ENCODE data around the gene MUC20. TPM values are rescaled to one million over a fixed set of nuclear protein-coding genes. Genes with fewer than 3 reads are reported as not detected.
A peak's percentile ranks its signal among the peaks of the same experiment; 100 is the strongest.
"Not testable (repeated sequence)": the region's sequence is repeated elsewhere in the genome, so short reads cannot be mapped to it uniquely, and the experiment has no call there.

Gene MUC20
- total and polyA plus RNA-seq, 7 experiments from 2014 or later, result 0.66 to 17.8 (median 12.2) TPM

DNA sequence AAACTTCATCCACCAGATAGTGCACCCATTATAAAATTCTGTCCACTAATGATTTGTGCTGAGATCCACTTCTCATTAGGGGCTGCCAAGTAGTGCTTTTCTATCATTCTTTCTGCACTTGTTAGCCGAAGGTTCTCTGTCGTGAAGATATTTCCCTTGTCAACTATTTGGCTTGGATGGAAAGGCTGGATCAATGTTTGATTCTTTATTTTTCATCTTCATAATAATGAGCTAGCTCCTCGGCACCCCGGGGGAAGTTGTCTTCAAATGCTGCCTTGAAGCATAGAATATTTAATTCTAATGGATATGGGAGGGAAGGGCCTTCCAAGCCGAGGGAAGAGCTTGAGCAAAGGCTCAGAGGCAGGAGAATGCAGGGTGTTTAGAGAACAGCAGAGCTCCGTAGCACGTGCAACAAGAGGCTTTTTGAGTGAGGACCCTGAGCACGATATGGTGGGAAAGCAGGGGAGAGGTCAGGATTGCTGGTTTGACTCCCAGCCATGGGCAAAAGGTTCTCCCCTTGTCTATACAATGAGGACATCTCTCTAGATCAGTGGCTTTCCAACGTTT, 16.3 kb upstream of the MUC20 start:
- no peaks in the 10 kb centered on the region for H3K27me3 Mint-ChIP-seq
- Histone ChIP-seq H3K4me1 (ENCODE audit: control insufficient read depth in 2 of 2, insufficient read depth in 2 of 2, low read length in 2 of 2) (no peaks in the 10 kb centered on the region), H3K4me3 (ENCODE audit: low read length) (no peak overlapping the region), H3K27ac (ENCODE audit: low read depth, low read length) (no peak overlapping the region), H3K9me3 (ENCODE audit: control insufficient read depth in 2 of 3, low read length in 3 of 3) (no peaks in the 10 kb centered on the region), H3K36me3 (ENCODE audit: control insufficient read depth in 2 of 3, insufficient read depth in 3 of 3, low read length in 3 of 3) (peaks cover 0 to 3% (median 0%) of the 10 kb centered on the region in 3 experiments), H3K27me3 (ENCODE audit: control insufficient read depth in 2 of 2, insufficient read depth in 2 of 2, low read length in 2 of 2) (no peaks in the 10 kb centered on the region)
- peaks cover 0 to 3% (median 0%) of the 10 kb centered on the region in 7 donors for H3K4me1 Mint-ChIP-seq
- ChIA-PET POLR2A (no interaction called here), CTCF (no interaction called here)
- H3K27ac Mint-ChIP-seq, result no peak overlapping the region
- no peak for ATAC-seq
- H3K4me3 Mint-ChIP-seq, result no peak overlapping the region
- H3K36me3 Mint-ChIP-seq, result peaks cover 10 to 14% (median 13%) of the 10 kb centered on the region in 5 donors
- intact Hi-C loops (cut with micrococcal nuclease), result no loop called here
- no peak for DNase-seq
- H3K9me3 Mint-ChIP-seq, result no peaks in the 10 kb centered on the region

DNA sequence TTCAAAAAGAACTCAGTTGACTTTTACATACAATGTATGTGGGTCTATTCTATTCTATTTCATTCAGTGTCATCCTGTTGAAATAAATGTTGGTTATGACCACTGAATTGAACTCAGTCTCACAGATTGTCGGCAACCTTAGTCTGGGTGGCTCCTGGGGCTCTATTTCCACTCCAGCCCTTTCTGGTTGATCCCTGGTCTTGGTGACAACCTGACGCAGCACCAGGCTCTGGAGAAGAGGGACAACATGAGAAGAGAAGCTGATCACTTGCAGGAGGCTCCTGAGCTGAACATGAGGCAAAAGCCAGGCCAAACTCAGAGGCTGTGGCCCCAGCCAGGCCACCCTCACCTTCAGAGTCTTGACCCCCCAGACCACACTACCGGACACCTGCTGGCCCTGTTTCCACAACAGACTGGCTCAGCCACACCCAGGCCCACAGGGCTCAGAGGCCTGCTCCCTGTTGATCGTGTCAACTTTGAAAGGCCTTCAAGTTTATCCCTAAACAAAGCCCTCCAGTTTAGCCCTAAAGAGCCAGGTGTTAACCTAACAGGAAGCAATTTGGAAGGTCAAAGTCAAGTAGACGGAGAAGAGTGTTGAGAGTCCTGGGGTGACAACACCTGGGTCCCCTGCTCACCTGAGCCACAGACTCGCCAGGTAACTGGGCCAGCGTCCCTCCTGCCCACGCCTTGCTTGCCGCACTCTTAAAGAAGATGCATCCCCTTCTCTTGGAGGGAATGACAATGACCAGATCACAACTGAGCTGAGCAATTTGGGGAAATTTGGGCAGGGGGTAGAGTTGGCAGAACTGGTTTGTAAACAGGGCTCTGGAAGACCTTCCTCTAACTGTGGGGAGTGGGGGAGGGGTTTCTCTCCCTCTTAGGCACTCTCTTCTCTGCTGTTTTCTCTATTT, 15.4 kb upstream of the MUC20 start:
- POLR2A ChIA-PET, result no interaction called here
- intact Hi-C loops (cut with micrococcal nuclease), result no loop called here
- no peak for DNase-seq

DNA sequence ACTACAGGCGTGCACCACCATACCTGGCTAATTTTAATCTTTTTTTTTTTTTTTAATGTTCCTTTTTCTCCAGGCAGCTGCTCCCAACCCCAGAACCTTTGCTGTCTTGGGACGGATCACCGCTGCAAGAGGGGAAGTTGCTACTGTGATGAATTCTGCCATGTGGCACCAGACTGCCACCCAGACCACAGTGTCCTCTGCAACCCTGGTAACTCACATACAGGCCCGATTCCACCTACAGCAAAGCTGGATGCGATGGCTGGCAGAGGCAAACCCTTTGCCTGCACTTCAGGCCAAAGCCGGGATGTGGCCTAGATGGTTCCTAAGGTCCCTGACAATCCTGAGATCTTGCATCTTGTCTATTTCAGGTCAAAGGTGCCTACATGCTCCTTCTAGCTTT, 12.7 kb upstream of the MUC20 start:
- CTCF ChIA-PET, result interaction anchor here (0.6 kb wide), 1 partner anchor 501 kb away, joined by 4 read pairs; no protein-coding TSS in a partner anchor
- Histone ChIP-seq H3K27ac (ENCODE audit: low read depth, low read length) (no peak overlapping the region), H3K4me1 (ENCODE audit: control insufficient read depth in 2 of 2, insufficient read depth in 2 of 2, low read length in 2 of 2) (no peaks in the 10 kb centered on the region), H3K9me3 (ENCODE audit: control insufficient read depth in 2 of 3, low read length in 3 of 3) (no peaks in the 10 kb centered on the region), H3K4me3 (ENCODE audit: low read length) (no peak overlapping the region), H3K27me3 (ENCODE audit: control insufficient read depth in 2 of 2, insufficient read depth in 2 of 2, low read length in 2 of 2) (no peaks in the 10 kb centered on the region), H3K36me3 (ENCODE audit: control insufficient read depth in 2 of 3, insufficient read depth in 3 of 3, low read length in 3 of 3) (peaks cover 0 to 12% (median 4%) of the 10 kb centered on the region in 3 experiments)
- H3K27me3 Mint-ChIP-seq, result no peaks in the 10 kb centered on the region
- no peak for DNase-seq
- H3K27ac Mint-ChIP-seq, result no peak overlapping the region
- ATAC-seq, result no peak
- no peaks in the 10 kb centered on the region for H3K9me3 Mint-ChIP-seq
- H3K36me3 Mint-ChIP-seq, result peaks cover 20 to 44% (median 41%) of the 10 kb centered on the region in 5 donors
- peaks cover 0 to 7% (median 0%) of the 10 kb centered on the region in 7 donors for H3K4me1 Mint-ChIP-seq
- H3K4me3 Mint-ChIP-seq, result no peak overlapping the region
- POLR2A ChIA-PET, result no interaction called here
- intact Hi-C loops (cut with micrococcal nuclease), result no loop called here

More for the DNA sequence above, 15.4 kb upstream of the MUC20 start:
- no peak for ATAC-seq
- Mint-ChIP-seq H3K36me3 (peaks cover 14 to 22% (median 20%) of the 10 kb centered on the region in 5 donors), H3K27ac (no peak overlapping the region), H3K27me3 (no peaks in the 10 kb centered on the region), H3K4me3 (no peak overlapping the region), H3K9me3 (no peaks in the 10 kb centered on the region), H3K4me1 (peaks cover 0 to 3% (median 0%) of the 10 kb centered on the region in 7 donors)
- Histone ChIP-seq H3K36me3 (ENCODE audit: control insufficient read depth in 2 of 3, insufficient read depth in 3 of 3, low read length in 3 of 3) (peaks cover 0 to 3% (median 0%) of the 10 kb centered on the region in 3 experiments), H3K4me3 (ENCODE audit: low read length) (no peak overlapping the region), H3K27me3 (ENCODE audit: control insufficient read depth in 2 of 2, insufficient read depth in 2 of 2, low read length in 2 of 2) (no peaks in the 10 kb centered on the region), H3K4me1 (ENCODE audit: control insufficient read depth in 2 of 2, insufficient read depth in 2 of 2, low read length in 2 of 2) (no peaks in the 10 kb centered on the region), H3K27ac (ENCODE audit: low read depth, low read length) (no peak overlapping the region), H3K9me3 (ENCODE audit: control insufficient read depth in 2 of 3, low read length in 3 of 3) (no peaks in the 10 kb centered on the region)
- CTCF ChIA-PET, result no interaction called here

DNA sequence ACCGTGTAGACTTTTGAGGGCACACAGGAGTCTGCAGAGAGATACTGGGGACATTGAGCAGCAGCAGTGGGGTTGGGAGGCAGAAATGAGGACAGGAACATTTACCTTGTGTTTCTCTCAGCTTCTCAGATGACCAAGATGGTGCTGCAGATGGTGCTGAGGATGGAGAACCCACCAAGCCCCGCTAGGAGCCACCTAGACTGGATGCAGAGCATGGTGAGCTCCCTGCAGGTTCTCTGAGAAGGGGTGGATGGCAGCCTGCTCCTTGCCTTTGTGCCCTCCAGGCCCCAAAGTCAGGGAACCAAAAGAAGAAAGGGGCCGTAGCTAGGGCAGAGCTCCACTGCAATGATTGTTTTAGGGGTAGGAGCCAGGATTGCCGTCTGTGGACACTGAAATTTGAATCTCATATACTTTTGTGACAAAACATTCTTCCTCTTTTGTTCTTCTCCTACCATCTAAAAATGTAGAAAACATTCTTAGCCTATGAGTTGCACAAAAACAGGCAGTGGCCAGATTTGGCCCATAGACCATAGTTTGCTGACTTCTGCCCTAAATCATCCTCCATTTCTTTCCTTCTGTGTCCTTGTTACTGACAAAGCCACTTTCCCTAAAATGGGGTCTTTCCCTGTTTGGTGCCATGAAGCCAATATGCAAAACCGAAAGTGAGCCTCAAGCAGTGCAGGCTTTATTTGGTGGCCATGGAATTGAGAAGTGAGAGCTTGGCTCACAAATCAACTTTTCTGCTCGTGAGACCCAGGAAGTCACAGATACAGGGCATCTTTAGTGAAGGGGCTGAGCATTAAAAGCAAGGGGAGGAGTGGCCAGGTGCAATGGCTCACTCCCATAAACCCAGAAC, 11.9 kb upstream of the MUC20 start:
- no peaks in the 10 kb centered on the region for H3K4me1 ChIP-seq (ENCODE audit: control insufficient read depth in 2 of 2, insufficient read depth in 2 of 2, low read length in 2 of 2)
- peak overlapping the region in 1 of 9 donors; percentile 60 for H3K27ac Mint-ChIP-seq
- H3K4me3 Mint-ChIP-seq, result no peak overlapping the region
- ChIA-PET POLR2A (interaction anchor here (0.6 kb wide), 1 partner anchor 267 kb away, joined by 3 read pairs; no protein-coding TSS in a partner anchor), CTCF (no interaction called here)
- intact Hi-C loops (cut with micrococcal nuclease), result no loop called here
- H3K27me3 ChIP-seq (ENCODE audit: control insufficient read depth in 2 of 2, insufficient read depth in 2 of 2, low read length in 2 of 2), result no peaks in the 10 kb centered on the region
- H3K9me3 ChIP-seq (ENCODE audit: control insufficient read depth in 2 of 3, low read length in 3 of 3), result no peaks in the 10 kb centered on the region
- ATAC-seq (no peak), DNase-seq (no peak)
- no peak overlapping the region for H3K4me3 ChIP-seq (ENCODE audit: low read length)
- peaks cover 20 to 44% (median 41%) of the 10 kb centered on the region in 5 donors for H3K36me3 Mint-ChIP-seq
- H3K36me3 ChIP-seq (ENCODE audit: control insufficient read depth in 2 of 3, insufficient read depth in 3 of 3, low read length in 3 of 3), result peaks cover 0 to 12% (median 4%) of the 10 kb centered on the region in 3 experiments
- H3K27me3 Mint-ChIP-seq, result no peaks in the 10 kb centered on the region
- no peaks in the 10 kb centered on the region for H3K9me3 Mint-ChIP-seq
- H3K4me1 Mint-ChIP-seq, result peaks cover 0 to 7% (median 0%) of the 10 kb centered on the region in 7 donors
- H3K27ac ChIP-seq (ENCODE audit: low read depth, low read length), result no peak overlapping the region

DNA sequence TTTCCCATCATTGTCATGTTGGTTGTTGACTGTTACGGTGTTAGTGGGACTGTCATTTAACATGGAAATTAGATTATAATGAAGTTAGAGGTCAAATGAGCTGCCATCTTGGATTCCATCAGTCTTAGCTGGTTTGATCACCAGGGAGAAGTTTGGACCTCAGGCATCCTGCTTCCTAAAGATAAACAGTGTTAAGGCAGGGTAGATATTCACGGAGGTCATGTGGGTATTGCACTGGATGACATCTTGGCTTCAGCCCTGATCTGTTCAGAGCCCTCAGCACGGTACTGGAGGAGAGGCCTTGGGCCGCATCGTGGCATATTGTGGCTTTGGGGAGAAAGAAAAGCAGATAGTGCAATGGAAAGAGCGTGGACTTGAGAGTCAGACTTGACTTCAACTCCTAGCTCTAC, 11.1 kb upstream of the MUC20 start:
- Mint-ChIP-seq H3K27ac (peak overlapping the region in 1 of 9 donors; percentile 14), H3K4me1 (peaks cover 0 to 7% (median 0%) of the 10 kb centered on the region in 7 donors), H3K4me3 (no peak overlapping the region), H3K36me3 (peaks cover 25 to 50% (median 46%) of the 10 kb centered on the region in 5 donors), H3K27me3 (no peaks in the 10 kb centered on the region), H3K9me3 (peaks cover 0 to 2% (median 0%) of the 10 kb centered on the region in 11 donors)
- intact Hi-C loops (cut with micrococcal nuclease), result no loop called here
- ChIA-PET POLR2A (no interaction called here), CTCF (no interaction called here)
- no peaks in the 10 kb centered on the region for H3K4me1 ChIP-seq (ENCODE audit: control insufficient read depth in 2 of 2, insufficient read depth in 2 of 2, low read length in 2 of 2)
- H3K9me3 ChIP-seq (ENCODE audit: control insufficient read depth in 2 of 3, low read length in 3 of 3), result no peaks in the 10 kb centered on the region
- no peak overlapping the region for H3K4me3 ChIP-seq (ENCODE audit: low read length)
- H3K27me3 ChIP-seq (ENCODE audit: control insufficient read depth in 2 of 2, insufficient read depth in 2 of 2, low read length in 2 of 2), result no peaks in the 10 kb centered on the region
- H3K36me3 ChIP-seq (ENCODE audit: control insufficient read depth in 2 of 3, insufficient read depth in 3 of 3, low read length in 3 of 3), result peaks cover 0 to 17% (median 4%) of the 10 kb centered on the region in 3 experiments
- ATAC-seq, result no peak
- no peak overlapping the region for H3K27ac ChIP-seq (ENCODE audit: low read depth, low read length)
- DNase-seq, result no peak

DNA sequence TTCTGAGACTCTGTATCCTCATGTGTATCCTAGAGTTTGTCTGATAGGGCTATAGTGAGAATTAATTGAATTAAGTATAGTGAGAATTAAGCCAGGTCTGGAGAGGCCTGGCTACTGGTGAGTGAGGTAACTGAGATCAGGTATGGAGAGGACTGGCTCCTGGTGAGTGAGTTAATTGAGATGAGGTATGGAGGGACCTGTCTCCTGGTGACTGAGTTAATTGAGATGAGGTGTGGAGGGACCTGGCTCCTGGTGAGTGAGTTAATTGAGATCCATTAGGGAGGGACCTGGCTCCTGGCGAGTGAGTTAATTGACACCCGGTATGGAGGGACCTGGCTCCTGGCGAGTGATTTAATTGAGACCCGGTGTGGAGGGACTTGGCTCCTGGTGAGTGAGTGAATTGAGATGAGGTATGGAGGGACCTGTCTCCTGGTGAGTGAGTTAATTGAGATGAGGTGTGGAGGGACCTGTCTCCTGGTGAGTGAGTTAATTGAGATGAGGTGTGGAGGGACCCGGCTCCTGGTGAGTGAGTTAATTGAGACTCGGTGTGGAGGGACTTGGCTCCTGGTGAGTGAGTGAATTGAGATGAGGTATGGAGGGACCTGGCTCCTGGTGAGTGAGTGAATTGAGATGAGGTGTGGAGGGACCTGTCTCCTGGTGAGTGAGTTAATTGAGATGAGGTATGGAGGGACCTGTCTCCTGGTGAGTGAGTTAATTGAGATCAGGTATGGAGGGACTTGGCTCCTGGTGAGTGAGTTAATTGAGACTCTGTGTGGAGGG, 10.5 kb upstream of the MUC20 start:
- H3K4me3 Mint-ChIP-seq; H3K9me3 ChIP-seq (ENCODE audit: control insufficient read depth in 2 of 3, low read length in 3 of 3); H3K4me1 ChIP-seq (ENCODE audit: control insufficient read depth in 2 of 2, insufficient read depth in 2 of 2, low read length in 2 of 2); intact Hi-C loops (cut with micrococcal nuclease); H3K27me3 Mint-ChIP-seq; POLR2A ChIA-PET; H3K4me1 Mint-ChIP-seq; H3K27ac Mint-ChIP-seq; H3K4me3 ChIP-seq (ENCODE audit: low read length); ATAC-seq; H3K27ac ChIP-seq (ENCODE audit: low read depth, low read length); CTCF ChIA-PET; H3K9me3 Mint-ChIP-seq; H3K27me3 ChIP-seq (ENCODE audit: control insufficient read depth in 2 of 2, insufficient read depth in 2 of 2, low read length in 2 of 2); DNase-seq: not testable (repeated sequence)
- H3K36me3 ChIP-seq (ENCODE audit: control insufficient read depth in 2 of 3, insufficient read depth in 3 of 3, low read length in 3 of 3), result peaks cover 0 to 23% (median 4%) of the 10 kb centered on the region in 3 experiments
- peaks cover 31 to 56% (median 52%) of the 10 kb centered on the region in 5 donors for H3K36me3 Mint-ChIP-seq

Measured in naive thymus-derived CD4-positive, alpha-beta T cell (primary cell).